ENCODE measurements around the gene ZP2.
"Not testable (repeated sequence)": the region's sequence is repeated elsewhere in the genome, so short reads cannot be mapped to it uniquely, and the experiment has no call there.

The ZP2 gene

GRCh38 chr16:21184834-21185233, 26.5 kb downstream of the ZP2 start:
- ChIA-PET POLR2A (ENCODE audit: low non-redundant PET) (no interaction called here), CTCF (no interaction called here)
- no peak for DNase-seq (ENCODE audit: low spot score)
- H3K27ac ChIP-seq = no peak overlapping the region
- no peak for TF ChIP-seq CTCF (conservative IDR thresholded peaks at IDR 0.05; ENCODE audit: low read depth)

GRCh38 chr16:21183995-21184394, 27.4 kb downstream of the ZP2 start:
- ChIA-PET CTCF (no interaction called here), POLR2A (ENCODE audit: low non-redundant PET) (no interaction called here)
- no peak for DNase-seq (ENCODE audit: low spot score)
- H3K27ac ChIP-seq = no peak overlapping the region
- TF ChIP-seq CTCF (conservative IDR thresholded peaks at IDR 0.05; ENCODE audit: low read depth) = no peak

GRCh38 chr16:21179983-21180365, 31.4 kb downstream of the ZP2 start:
- no peak for TF ChIP-seq CTCF (conservative IDR thresholded peaks at IDR 0.05; ENCODE audit: low read depth)
- ChIA-PET POLR2A (ENCODE audit: low non-redundant PET) (interaction anchor here (0.7 kb wide), 1 partner anchor 14 kb away, joined by 4 read pairs; no protein-coding TSS in a partner anchor), CTCF (no interaction called here)

GRCh38 chr16:21179126-21179982, 32.0 kb downstream of the ZP2 start:
- CTCF ChIA-PET = no interaction called here
- TF ChIP-seq CTCF (conservative IDR thresholded peaks at IDR 0.05; ENCODE audit: low read depth) = no peak
- no peak for DNase-seq (ENCODE audit: low spot score)
- POLR2A ChIA-PET (ENCODE audit: low non-redundant PET) = interaction anchor here (0.7 kb wide), 1 partner anchor 13 kb away, joined by 4 read pairs; no protein-coding TSS in a partner anchor
- H3K27ac ChIP-seq = no peak overlapping the region

More at GRCh38 chr16:21179983-21180365, 31.4 kb downstream of the ZP2 start:
- no peak for DNase-seq (ENCODE audit: low spot score)
- H3K27ac ChIP-seq = no peak overlapping the region

GRCh38 chr16:21175397-21175796, 36.0 kb downstream of the ZP2 start:
- ChIA-PET POLR2A (ENCODE audit: low non-redundant PET) (no interaction called here), CTCF (no interaction called here)

GRCh38 chr16:21172650-21173049, 38.7 kb downstream of the ZP2 start:
- DNase-seq (ENCODE audit: low spot score) = no peak
- no peak for TF ChIP-seq CTCF (conservative IDR thresholded peaks at IDR 0.05; ENCODE audit: low read depth)
- no peak overlapping the region for H3K27ac ChIP-seq
- ChIA-PET POLR2A (ENCODE audit: low non-redundant PET) (no interaction called here), CTCF (interaction anchor here (0.6 kb wide), 1 partner anchor 340 kb away, joined by 5 read pairs; no protein-coding TSS in a partner anchor)

More at GRCh38 chr16:21175397-21175796, 36.0 kb downstream of the ZP2 start:
- H3K27ac ChIP-seq = no peak overlapping the region
- TF ChIP-seq CTCF (conservative IDR thresholded peaks at IDR 0.05; ENCODE audit: low read depth) = no peak
- DNase-seq (ENCODE audit: low spot score) = no peak

- DNase-seq (ENCODE audit: low spot score); H3K27ac ChIP-seq: not testable (repeated sequence)
- ChIA-PET POLR2A (ENCODE audit: low non-redundant PET) (interaction anchor here (0.6 kb wide), 2 partner anchors 129 to 130 kb away, joined by 3 to 14 read pairs; no protein-coding TSS in a partner anchor), CTCF (interaction anchor here (1.5 kb wide), 1 partner anchor 130 kb away, joined by 4 read pairs; no protein-coding TSS in a partner anchor)
Measured at GRCh38 chr16:21170116-21170515, 41.3 kb downstream of the ZP2 start.

Data from RWPE1 (cell line).